ENCODE measurements around the gene FGFR3. TPM values are rescaled to one million over a fixed set of nuclear protein-coding genes. Genes with fewer than 3 reads are reported as not detected.

FGFR3 gene
- total and polyA plus RNA-seq, 10 of the 15 experiments (the other 5 are each of a cell fraction or from before 2014, with no cell fraction given) = 0.05 to 0.33 (median 0.18) TPM; not detected in 6

DNA sequence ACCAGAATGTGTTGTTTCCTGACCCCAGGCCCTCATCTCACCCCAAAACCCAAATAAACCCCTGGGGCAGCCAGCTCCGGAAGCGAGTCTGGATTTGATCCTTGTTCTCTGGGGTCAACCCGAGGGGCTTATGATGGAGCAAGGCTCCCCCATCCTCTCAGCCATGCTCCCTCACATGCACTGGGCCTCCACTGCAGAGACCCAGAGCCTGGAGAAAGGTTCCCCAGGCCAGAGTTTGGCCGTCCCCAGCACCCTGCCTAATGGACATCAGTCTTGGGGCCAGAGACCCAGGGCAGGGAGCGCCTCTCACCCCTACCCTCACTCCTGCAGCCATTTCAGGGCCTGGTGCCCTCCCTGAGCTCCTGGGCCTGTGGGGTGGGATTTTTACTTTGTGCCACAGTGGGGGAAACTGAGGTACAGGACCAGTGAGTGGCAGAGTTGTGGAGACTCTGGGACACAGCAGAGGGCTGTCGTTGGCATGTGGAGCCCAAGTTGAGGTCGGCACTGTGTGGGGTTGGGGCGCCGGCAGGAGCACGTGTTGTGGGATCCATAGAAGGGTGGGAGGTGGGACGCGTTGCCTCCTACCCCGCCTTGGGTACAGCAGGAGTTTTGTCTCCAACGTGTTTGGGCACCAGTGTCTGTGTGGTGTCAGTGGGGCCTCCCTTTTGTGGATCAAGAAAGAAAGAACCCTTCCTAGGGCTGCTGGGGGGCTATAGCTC is 3.6 kb downstream of the FGFR3 start:
- RAD21 ChIA-PET (ENCODE audit: unreplicated experiment) = no interaction called here
- no TSS peak for BruUV-seq (replicated peaks)
- CTCF ChIA-PET = interaction anchor here (0.9 kb wide), 1 partner anchor 49 kb away, joined by 5 read pairs; no protein-coding TSS in a partner anchor
- Histone ChIP-seq H3K4me1 (ENCODE audit: control insufficient read depth, insufficient read depth, low read length) (no peaks in the 10 kb centered on the region), H3K27ac (ENCODE audit: control insufficient read depth, insufficient read depth) (no peak overlapping the region), H2AFZ (ENCODE audit: control insufficient read depth, low read depth, low read length) (no peak overlapping the region), H3K9ac (ENCODE audit: control insufficient read depth, insufficient read depth, low read length) (no peak overlapping the region), H3K9me3 (replicated peaks; ENCODE audit: control insufficient read depth, insufficient read depth, low read length) (no peaks in the 10 kb centered on the region), H3K4me3 (no peak overlapping the region), H3K36me3 (ENCODE audit: control insufficient read depth in 2 of 2, insufficient read depth in 2 of 2, low read length in 1 of 2) (no peaks in the 10 kb centered on the region), H3K79me2 (ENCODE audit: control insufficient read depth, insufficient read depth, low read length) (no peaks in the 10 kb centered on the region), H3K27me3 (replicated peaks in 1 of 2; ENCODE audit: control insufficient read depth in 2 of 2, insufficient read depth in 2 of 2, low read length in 1 of 2) (peaks cover 8 to 12% of the 10 kb centered on the region in 2 experiments), H4K20me1 (ENCODE audit: control insufficient read depth, insufficient read depth) (no peaks in the 10 kb centered on the region), H3K4me2 (ENCODE audit: control insufficient read depth, insufficient read depth) (no peak overlapping the region)
- ATAC-seq (no peak), DNase-seq (ENCODE audit: low read depth, low spot score) (no peak), FAIRE-seq (no peak)
- in situ Hi-C loops (cut with MboI) = no loop called here
- POLR2A ChIA-PET = no interaction called here
- 36% methylated on average over 14 of the region's 14 CpGs for WGBS (ENCODE audit: insufficient coverage, insufficient replicate concordance, low lambda C conversion rate, missing lambda C conversion rate)
- SMC1A ChIA-PET (ENCODE audit: uncharacterized antibody, unreplicated experiment) = no interaction called here
- TF ChIP-seq FOXM1 (IDR thresholded peaks at IDR 0.05; ENCODE audit: low read depth, low read length) = no peak
- no peak for TF ChIP-seq SREBF1 (IDR thresholded peaks at IDR 0.05; ENCODE audit: low read length)
- no peak for TF ChIP-seq ETV6 (conservative IDR thresholded peaks at IDR 0.05 in 1 of 2, IDR thresholded peaks at IDR 0.05 in 1 of 2; ENCODE audit: borderline replicate concordance in 1 of 2, low read depth in 1 of 2)
- no peak for TF ChIP-seq BACH1 (IDR thresholded peaks at IDR 0.05; ENCODE audit: borderline replicate concordance)
- no peak for TF ChIP-seq PML (IDR thresholded peaks at IDR 0.05; ENCODE audit: low read length)
- no peak for TF ChIP-seq LARP7 (IDR thresholded peaks at IDR 0.05)
- TF ChIP-seq YY1 (IDR thresholded peaks at IDR 0.05; ENCODE audit: low read depth, low read length) = no peak
- TF ChIP-seq ZZZ3 (IDR thresholded peaks at IDR 0.05; ENCODE audit: control insufficient read depth, insufficient read length, low read depth) = no peak
- TF ChIP-seq CREM (IDR thresholded peaks at IDR 0.05; ENCODE audit: low read depth) = no peak
- no peak for TF ChIP-seq ZBTB11 (CRISPR knock-in tag; IDR thresholded peaks at IDR 0.05)
- no peak for TF ChIP-seq BCL11A (IDR thresholded peaks at IDR 0.05; ENCODE audit: low read depth, low read length)
- no peak for TF ChIP-seq JUND (IDR thresholded peaks at IDR 0.05; ENCODE audit: low read depth, low read length)
- no peak for TF ChIP-seq RAD21 (IDR thresholded peaks at IDR 0.05; ENCODE audit: insufficient read depth, low read depth, low read length)
- TF ChIP-seq KDM1A (IDR thresholded peaks at IDR 0.05; ENCODE audit: borderline replicate concordance) = no peak
- TF ChIP-seq SMAD5 (IDR thresholded peaks at IDR 0.05; ENCODE audit: low read depth) = no peak
- TF ChIP-seq NFXL1 (IDR thresholded peaks at IDR 0.05; ENCODE audit: borderline replicate concordance) = no peak
- no peak for TF ChIP-seq CBFB (IDR thresholded peaks at IDR 0.05; ENCODE audit: low read depth)
- intact Hi-C loops (cut with micrococcal nuclease; ENCODE audit: unreplicated experiment) = no loop called here
